Putamen (tissue), 1 donor: ENCODE measurements around the gene CRYGS.
"Not testable (repeated sequence)": the region's sequence is repeated elsewhere in the genome, so short reads cannot be mapped to it uniquely, and the experiment has no call there.

ENCODE experiments used
- DNase-seq: peaks from one replicate; pipeline ENCODE4 v3.0.0-alpha.2; 2016; ENCODE audit warnings: low spot score

The CRYGS gene

DNA sequence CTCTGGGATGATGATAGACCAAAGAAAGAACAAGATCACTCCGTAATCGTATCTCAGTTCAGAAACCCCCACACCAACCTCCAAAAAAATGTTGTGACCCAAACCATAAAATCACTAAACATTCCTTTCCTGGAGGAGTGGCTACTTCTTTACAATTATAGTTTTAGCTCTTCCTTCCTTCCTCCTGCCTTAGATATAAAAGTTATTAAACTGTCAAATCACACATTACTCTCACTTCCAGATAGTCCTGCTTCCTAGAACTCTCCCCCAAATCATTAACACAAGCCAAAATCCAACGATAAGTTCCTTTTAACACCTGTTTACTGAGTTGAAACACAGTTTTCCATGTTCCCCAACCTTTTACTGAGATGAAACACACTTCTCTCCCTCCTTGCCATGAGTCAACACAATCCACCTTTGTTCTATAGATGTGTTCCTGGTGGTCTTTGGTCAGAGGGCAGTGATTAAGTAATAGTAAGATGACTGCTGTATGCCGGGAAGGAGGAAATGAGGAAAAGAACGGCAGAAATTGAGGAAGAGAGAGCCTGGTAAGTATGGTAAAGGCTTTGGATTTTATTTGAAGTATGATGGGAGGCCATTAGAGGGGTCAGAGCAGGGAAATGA, 8.3 kb upstream of the CRYGS start:
- DNase-seq: no peak

DNA sequence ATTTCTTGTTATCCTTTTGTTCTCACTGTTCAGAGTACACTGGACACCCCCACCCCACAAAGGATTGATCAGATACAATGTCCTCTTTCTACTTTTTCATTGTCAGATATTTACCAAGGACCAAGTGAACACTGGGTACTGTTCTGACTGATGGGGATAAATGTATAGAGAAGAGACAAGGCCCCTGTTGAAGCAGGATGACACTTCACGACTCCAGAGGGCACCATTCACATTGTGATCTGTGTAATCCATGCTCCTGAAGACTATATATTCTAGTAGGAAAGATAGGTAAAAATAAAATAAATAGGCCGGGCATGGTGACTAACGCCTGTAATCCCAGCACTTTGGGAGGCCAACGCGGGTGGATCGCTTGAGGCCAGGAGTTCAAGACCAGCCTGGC, 7.2 kb upstream of the CRYGS start:
- no peak for DNase-seq

DNA sequence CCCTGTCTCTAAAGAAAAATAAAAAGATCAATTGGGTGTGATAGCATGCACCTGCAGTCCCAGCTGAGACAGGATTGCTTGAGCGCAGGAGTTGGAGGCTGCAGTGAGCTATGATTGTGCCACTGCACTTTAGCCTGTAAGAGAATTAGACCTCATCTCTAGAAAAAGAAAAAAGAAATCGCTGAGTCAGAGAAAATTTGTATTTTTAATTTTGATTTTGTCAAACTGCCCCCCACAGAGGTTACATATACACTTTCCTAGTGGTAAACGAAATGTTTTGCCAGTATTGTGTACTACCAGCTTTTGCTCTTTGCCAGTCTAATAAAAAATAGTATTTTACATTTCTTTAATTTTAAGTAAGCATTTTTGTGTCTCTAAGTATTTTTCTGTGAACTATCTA, 5.3 kb upstream of the CRYGS start:
- DNase-seq: no peak

DNA sequence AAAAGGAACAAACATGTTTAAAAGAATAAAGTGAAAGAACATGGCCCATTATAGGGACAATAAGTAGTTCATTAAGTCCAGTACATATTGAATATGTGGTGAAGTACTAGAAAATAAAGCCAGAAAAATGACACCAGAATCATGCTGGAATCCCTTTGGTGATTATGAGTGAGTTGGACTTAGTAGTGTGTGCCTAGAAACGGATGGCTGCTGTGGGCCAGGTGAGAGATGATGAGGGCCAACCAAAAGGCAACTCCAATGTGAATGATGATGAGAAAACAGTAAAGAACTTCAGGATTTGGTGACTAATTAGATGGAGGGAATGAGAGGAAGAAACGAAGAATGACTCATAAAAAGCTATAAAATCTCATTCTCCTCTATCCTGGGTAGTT, 3.3 kb downstream of the CRYGS start:
- DNase-seq: no peak

DNA sequence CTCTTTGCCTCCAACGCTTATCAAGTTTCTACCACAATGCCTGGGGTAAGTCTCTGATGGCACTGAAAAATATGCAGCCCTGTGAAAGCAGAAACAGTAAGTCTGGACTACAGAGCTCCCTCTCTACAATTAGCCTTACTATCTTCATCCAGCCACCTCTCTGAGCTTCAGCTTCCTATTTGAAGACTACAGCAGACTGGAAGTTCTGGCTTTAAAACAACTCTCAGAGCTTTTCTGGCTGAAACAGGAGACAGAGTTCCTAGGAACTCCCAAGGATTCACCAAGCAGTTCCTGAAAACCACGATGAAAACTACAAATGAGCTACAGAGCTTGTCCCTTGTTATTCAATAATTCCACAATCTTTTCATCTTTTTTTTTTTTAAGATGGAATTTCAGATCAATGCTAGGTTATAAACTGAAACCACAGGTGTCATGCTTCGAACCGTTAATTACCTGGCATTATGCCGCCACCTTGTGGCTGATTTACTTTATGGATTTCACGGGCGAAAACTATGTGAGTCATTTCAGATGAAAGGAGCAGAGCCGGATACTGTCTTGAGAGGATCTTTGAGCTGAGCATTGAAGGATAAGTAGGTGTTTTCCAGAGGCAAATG, 3.9 kb downstream of the CRYGS start:
- DNase-seq: peak; percentile 76

DNA sequence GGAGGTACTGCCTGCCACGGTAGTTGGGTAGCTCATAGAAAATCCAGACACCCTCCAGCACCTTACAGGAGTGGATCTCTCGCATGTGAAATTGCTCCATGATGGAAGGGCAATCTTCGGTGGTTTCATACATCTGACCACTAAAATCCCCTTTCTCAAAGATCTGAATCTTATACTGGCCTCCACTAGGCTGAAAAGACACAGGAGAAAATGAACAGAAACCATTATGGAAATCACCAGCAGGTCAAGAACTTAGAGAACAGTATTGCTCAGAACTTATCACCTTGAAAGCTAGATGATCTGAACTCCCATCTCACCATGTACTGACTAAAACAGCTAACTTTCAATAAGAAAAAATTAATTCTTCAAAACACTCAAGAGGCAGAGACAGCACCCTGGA, 5.4 kb downstream of the CRYGS start:
- DNase-seq: no peak

DNA sequence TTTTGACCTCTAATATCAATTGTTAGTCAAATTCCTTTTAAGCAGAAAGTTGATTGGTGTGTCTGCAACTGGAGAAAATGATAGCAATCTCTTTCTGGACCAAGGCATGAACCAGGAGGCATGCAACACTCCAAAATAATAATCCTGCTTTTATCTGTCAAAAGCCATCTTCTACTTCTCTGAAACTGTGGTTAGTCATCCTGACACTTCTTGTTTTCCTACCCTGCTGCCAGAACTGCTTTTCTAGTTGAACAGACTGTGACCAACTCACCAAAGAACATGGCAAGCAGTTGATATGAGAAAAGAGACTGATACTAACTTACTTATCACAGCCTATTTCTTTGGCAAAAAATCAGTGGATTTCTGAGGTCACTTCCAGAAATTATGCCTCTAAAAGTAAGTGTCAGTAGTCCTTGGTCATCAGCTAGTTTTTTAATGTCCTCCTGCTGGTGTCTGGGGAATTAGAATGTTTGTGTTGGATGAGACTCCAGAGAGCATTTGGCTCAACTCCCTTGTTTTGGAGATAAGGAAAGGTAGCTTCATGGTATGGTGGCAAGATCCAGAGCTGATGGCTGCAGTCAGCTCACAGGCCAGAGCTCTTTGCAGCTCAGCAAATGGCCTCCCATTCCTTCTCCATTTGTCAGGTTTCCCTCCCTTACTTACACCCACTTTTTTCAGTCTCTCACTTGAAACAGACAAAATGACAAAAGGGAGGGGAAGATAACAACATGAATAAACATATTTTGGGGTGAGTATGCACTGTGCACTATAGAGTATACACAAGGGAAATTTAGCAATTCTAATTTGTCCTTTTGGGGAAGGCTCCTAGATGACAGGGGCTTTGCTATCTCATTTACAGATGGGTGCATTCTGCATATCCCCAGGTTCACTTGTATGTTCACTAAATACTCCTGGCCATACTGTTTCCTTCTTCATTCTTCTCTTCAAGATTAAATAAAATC, 7.0 kb downstream of the CRYGS start:
- no peak for DNase-seq

DNA sequence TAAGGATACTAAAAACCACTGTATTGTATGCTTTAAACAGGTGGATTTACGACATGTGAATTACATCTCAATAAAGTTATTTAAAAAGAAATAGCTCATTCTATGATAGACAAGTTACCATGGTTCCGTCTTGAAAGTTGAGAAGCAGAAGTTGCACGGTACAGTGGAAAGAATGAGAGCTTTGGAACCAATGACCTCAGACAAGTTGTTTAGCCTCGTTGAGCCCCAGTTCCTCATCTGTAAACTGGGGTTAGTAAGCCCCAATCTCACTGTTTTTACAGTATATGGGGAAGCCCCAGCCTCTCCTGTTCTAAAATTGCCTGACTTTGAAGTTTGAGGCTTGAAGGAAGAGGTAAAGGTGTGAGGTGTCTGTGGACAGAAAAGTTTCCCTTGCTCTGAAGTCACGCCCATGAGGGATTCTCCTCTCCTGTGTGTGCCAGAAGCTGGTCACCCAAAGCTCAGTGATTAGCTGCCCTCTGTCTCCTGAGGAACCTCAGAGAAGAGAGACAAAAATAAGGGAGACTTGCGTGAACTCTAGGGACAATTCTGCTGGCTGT, 10.0 kb downstream of the CRYGS start:
- DNase-seq: no peak

DNA sequence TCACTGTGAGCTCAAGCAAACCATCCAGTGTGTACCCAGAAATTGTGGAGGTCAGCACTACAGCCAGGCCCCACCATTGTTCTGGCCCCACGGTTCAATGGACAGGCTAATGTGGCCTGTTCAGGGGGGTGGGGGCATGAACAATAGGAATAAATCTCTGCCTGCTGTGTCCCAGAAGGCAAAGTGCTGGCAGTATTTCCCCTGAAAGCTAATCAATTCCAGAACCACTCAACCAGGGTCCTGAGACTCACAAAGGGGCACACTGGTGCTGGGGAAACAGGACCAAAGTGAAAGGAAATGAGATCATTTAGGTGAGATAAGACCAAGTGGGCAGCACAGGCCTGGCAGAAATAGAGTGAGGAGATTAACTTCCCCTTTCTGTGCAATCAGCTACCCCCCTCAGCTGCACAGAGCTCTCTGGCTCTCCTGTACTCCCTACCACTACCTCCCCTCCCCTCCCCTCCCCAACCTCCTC, 11.5 kb downstream of the CRYGS start:
- DNase-seq: no peak

DNA sequence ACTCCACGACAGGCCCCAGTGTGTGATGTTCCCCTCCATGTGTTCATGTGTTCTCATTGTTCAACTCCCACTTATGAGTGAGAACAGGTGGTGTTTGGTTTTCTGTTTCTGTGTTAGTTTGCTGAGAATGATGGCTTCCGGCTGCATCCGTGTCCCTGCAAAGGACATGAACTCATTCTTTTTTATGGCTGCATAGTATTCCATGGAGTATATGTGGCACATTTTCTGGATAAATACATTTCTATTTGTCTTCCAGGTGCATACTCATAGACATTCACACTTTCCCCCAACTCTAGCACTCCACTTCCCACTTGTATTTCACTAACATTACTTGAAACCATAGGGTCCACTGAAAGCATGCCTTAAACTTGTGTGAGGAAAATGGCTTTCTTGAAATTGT, 12.5 kb downstream of the CRYGS start:
- DNase-seq: not testable (repeated sequence)

DNA sequence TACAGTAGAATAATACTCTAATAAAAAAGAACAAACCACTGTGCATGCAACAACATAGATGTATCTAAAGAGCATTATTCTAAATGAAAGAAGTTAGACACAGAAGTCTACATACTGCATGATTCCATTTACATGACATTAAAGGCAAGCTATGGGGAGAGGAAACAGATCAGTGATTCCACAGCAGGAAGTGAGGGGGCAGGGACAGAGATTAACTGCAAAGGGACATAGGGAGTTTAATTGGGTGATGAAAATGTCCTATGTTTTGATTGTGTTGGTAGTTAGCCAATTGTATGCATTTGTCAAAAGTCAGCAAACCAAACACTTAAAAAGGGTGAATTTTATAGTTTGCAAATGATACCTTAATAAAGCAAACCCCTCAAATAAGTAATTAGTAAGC, 13.8 kb downstream of the CRYGS start:
- DNase-seq: no peak

DNA sequence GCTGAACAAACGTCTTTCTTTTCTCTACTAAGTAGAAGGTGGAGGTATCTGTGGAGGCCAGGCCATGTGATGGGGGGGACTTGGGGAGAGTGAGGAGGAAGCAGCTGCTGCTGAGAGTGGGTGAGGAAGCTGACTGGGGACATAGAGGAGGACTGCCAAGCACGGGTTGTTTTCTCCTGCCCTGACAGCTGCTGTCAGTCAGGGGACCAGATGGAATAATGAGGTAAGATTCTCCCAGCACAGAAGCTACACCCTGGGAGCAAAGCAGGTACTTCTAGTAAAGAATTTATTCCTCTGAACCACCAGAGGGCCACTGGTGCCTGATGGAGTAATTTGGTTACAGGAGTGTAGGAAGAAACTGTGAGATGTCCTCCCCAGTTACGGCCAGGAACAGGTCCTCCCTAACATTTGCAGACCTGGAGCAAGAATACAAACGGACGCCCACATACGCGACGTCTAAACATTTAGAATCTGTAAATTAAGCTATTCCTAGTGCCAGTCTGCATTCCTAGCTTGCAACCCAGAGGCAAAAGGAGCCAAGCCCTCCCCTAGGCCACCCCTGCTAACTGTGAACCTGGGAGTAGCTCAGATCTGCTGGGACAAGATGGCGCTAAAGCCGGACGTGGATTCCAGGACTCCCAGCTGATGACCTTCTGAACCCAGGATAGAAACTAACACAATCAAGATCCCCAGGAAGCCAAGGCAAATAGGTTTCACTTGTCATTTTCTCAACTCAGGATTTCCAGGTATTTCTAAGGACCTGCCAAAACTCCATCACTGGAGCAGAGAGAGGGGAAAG, 14.8 kb downstream of the CRYGS start:
- DNase-seq: no peak

DNA sequence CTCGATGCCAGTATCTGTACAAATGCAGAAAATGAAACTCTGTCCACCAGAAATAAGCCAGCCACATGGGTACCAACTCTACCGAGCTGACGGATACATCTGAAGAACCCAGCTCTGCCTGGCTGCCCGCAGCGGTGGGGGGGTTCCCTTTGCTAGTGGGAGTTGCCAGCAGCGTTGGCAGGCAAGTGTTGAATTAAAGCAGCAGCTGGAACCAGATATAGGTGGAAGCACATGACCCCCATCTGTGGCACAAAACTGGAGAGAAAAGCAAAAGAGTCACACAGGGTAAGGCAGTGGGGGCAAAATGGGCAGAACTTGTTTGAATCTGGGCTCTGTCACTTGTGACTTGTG, 17.9 kb downstream of the CRYGS start:
- no peak for DNase-seq

DNA sequence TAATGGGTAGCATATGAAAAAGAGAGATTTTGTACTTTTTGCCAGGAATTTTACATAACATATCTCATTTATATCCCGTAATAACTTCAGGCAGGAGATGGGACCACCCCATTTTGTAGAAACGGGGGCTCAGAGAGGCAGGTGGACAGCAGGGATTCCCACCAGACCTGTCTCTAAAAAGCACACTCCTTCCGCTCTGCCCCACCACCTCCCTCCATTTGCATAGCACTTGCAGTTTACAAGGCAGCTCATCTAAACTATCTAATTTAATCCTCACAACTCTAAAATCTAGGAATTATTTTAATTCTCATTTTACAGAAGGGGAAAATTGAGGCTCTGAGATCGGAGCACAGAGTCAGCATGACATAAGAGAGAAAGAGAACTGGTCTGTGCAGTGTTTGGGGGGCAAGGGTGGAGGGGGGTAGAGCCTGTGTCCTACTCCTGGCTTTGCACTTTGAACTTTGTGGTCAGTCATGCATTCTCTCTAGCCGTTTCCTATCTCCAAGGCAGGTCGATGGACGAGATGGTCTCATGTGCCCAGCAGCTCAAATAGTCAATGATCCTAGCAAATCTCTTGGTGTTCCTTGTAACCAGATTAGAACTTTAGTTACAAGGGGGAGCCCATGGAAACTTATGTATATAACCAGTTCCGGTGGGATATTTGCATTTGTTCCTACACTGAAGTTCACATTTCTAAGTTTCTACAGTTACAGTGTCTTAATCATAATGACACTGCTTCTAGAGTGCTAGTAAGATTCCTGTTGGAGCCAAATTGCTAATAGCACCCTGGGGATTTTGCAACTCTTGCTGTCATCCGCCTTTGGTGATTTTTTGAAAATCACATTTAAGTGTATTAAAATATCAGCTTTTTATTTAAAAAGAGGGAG, 18.6 kb downstream of the CRYGS start:
- DNase-seq: no peak

DNA sequence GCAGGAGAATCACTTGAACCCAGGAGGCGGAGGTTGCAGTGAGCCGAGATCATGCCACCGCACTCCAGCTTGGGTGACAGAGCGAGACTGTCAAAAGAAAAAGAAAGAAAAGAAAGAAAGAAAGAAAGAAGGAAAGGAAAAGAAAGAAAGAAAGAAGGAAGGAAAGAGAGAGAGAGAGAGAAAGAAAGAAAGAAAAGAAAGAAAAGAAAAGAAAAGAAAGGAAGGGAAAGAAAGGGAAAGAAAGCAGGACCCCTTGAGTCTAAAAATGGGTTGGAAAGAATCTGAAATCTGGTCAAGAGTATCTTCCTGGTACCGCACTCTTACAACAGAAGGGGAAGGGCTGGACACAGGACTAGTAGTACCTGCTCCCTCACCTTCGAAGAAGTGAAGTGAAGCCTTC, 19.6 kb downstream of the CRYGS start:
- no peak for DNase-seq

DNA sequence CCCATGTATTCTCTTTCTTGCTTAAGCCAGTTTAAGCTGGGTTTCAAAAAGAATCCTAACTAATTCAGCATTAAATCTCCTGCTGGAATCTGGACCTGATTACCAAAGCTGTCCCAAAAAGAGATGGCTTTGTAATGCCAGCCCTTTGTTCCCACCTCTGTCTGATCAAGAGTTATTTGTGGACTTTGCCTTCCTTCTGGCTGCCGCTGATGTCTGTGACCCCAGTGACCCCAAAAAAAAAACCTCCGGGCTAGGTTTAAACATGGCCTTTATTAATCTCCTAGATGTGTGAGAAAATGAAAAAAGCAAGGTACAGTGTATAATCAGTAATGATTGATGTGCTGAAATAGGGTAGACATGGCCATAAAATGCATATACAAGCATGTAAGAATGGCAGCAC, 20.7 kb downstream of the CRYGS start:
- no peak for DNase-seq

DNA sequence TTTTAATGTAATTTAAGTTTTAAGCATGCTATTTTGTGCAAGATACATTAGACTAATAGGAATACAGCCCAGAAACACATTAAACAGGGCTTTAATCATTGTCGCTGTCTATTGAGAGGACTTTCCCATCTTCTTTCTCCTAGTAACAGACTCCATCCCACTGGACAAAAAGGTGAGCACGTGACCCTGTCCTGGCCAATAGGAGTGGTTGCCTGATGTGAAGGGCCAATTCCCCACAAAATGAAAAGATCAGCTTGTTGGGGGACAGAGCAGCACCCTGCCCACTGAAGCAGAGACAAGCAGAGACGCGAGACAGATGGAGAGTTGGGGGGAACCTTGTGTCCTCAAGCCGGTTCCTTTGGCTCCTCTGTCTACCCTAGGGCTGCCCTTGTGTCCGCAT, 21.2 kb downstream of the CRYGS start:
- DNase-seq: no peak

DNA sequence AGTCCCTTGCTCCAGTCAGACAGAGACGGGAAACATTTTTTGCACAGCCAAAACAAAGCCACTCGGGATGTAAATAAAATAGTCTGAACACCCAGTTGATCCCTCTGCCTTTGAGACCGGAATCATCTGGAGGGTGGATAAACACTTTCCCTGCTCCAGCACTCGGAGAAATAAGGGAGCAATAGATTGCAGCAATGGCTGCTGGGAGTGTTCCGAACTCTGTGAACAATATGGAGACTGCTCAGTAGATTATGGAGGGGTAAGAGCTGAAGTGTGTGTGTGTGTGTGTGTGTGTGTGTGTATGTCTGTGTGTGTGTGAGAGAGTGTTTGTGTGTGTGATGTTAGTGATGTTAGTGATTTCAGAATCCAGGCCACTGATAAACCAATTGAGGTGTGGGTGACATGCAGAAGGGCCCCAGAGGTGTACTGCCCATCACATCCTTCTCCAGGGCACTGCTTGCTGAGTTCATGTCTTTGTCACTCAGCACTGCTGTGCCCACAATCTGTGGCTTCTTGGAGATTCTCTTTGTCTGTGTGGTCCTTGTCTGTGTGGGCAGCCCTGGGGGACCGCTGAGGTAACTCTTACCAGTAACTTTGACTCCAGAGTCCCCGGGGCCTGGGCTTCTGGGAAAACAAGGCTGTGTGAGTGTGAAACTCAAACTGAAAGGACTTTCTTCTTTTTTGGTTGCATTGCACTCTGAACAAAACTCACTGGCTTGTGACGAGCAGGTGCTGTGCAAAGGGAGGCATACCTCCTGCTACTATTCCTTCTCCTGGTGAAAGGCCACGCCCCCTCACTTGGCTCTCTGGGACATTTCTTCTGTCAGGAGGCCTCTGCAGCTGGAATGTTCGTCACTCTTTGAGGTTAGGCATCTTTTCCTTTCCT, 23.0 kb downstream of the CRYGS start:
- DNase-seq: no peak

DNA sequence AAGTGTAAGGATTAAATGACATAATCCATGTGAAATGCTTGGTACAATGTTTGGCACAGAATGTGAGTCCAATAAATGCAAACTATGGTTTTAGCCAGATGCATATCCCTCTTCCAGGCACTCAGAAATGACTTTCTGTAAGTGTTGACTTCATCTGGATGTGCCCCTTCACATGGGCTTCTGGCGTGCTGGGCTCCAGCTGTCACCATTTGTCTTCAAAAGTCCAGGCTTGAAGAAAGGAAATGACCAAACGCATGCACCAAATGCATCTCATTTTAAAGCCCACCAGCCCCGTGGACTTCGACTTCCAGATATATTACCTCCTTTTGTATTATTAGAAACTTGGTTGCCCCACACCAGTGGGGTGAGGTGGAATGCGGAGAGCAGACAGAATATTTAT, 23.7 kb downstream of the CRYGS start:
- no peak for DNase-seq
